Vagina (tissue), 2 donors: ENCODE measurements around the gene MIEF1.

Experiments
- CTCF ChIP-seq, 3 experiments: fragments of 450-650 bp in 2 of 3; fragments of 200-600 bp in 1 of 3; sonication (generic) in 1 of 3; IDR thresholded peaks; one replicate each; pipeline ENCODE4 v1.5.1; 2017 to 2019; ENCODE audit warnings: antibody characterized with exemption in 3 of 3, mild to moderate bottlenecking in 2 of 3, moderate library complexity in 2 of 3
- POLR2A ChIP-seq, 2 donors: fragments of 450-650 bp; IDR thresholded peaks; one replicate each; pipeline ENCODE4 v1.6.1; 2017; ENCODE audit warnings: antibody characterized with exemption in 2 of 2, mild to moderate bottlenecking in 2 of 2, moderate library complexity in 2 of 2

DNA sequence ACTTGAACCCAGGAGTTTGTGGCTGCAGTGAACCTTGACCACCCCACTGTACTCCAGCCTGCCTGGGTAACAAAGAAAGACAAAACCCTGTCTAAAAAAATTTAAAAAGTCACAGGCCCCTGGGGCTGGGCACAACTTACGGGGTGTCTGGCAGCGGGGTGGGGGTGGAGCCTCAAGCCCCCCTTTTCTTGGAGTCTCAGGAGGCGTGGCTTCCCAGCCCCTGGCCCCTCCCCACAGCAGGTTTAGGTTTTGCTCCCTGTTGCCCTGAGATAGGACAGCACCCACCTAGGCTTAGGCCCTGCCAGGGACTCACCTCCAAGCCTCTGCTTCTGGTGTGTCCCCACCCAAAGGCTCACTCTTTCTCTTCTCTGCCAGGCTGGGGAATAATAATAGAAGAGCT, 22.8 kb upstream of the MIEF1 start:
- TF ChIP-seq POLR2A (IDR thresholded peaks at IDR 0.05) (no peak), CTCF (IDR thresholded peaks at IDR 0.05) (no peak)
